AG04449 (cell line): ENCODE results near the gene PHLDB3.

Source experiments
- CTCF ChIA-PET: fragments of 350-600 bp; formaldehyde crosslinking; extraction: SDS; loops from one replicate; lab custom pipeline; 2021; ENCODE audit warnings: antibody characterized with exemption; lab: Yijun Ruan, JAX
- POLR2A ChIA-PET: fragments of 400-600, 350-600 bp; formaldehyde crosslinking; extraction: SDS; loops from one replicate; lab custom pipeline; 2020; ENCODE audit warnings: antibody characterized with exemption, inconsistent platforms; lab: Yijun Ruan, JAX
- DNase-seq: peaks from one replicate; pipeline ENCODE4 v3.0.0-alpha.2; 2010; ENCODE audit warnings: low read depth, low spot score
- H3K4me3 ChIP-seq: 2 replicates; pipeline ENCODE4 v1.5.1; 2011; ENCODE audit warnings: low read depth, mild to moderate bottlenecking, control low read depth, low read length
- TF ChIP-seq, protein P1 (sequence below): IDR thresholded peaks from one replicate; pipeline ENCODE4 v1.5.1; 2011; ENCODE audit warnings: mild to moderate bottlenecking, moderate library complexity, low read length, control low read depth, inconsistent platforms; ENCODE audit not compliant: insufficient read depth; ENCODE audit errors: missing control alignments

Gene PHLDB3

DNA sequence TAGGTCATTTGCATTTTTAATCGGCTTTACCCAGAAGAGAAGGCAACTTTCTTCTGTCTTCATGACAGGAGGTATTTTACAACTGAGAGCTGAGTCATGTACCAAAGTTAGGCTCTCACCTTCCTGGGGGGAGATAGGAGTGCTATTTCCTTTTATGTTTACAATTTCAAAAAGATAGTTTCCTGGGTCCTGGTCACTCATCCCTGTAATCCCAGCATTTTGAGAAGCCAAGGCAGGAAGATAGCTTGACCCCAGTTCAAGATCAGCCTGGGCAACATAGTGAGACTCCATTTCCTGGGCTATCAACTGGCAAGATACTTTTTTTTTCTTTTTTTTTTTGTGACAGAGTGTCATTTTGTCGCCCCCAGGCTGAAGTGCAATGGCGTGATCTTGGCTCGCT lies 46.7 kb downstream of the PHLDB3 start:
- TF ChIP-seq, protein P1, sequence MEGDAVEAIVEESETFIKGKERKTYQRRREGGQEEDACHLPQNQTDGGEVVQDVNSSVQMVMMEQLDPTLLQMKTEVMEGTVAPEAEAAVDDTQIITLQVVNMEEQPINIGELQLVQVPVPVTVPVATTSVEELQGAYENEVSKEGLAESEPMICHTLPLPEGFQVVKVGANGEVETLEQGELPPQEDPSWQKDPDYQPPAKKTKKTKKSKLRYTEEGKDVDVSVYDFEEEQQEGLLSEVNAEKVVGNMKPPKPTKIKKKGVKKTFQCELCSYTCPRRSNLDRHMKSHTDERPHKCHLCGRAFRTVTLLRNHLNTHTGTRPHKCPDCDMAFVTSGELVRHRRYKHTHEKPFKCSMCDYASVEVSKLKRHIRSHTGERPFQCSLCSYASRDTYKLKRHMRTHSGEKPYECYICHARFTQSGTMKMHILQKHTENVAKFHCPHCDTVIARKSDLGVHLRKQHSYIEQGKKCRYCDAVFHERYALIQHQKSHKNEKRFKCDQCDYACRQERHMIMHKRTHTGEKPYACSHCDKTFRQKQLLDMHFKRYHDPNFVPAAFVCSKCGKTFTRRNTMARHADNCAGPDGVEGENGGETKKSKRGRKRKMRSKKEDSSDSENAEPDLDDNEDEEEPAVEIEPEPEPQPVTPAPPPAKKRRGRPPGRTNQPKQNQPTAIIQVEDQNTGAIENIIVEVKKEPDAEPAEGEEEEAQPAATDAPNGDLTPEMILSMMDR = no peak
- ChIA-PET CTCF (interaction anchor here (1.8 to 7.0 kb wide), 3 partner anchors 10 to 62 kb away, joined by 5 to 69 read pairs (median 27); partner anchors contain the start of gene PHLDB3), POLR2A (interaction anchor here (0.7 kb wide), 1 partner anchor 549 kb away, joined by 3 read pairs; no protein-coding TSS in a partner anchor)
- DNase-seq = no peak
- no peak overlapping the region for H3K4me3 ChIP-seq

DNA sequence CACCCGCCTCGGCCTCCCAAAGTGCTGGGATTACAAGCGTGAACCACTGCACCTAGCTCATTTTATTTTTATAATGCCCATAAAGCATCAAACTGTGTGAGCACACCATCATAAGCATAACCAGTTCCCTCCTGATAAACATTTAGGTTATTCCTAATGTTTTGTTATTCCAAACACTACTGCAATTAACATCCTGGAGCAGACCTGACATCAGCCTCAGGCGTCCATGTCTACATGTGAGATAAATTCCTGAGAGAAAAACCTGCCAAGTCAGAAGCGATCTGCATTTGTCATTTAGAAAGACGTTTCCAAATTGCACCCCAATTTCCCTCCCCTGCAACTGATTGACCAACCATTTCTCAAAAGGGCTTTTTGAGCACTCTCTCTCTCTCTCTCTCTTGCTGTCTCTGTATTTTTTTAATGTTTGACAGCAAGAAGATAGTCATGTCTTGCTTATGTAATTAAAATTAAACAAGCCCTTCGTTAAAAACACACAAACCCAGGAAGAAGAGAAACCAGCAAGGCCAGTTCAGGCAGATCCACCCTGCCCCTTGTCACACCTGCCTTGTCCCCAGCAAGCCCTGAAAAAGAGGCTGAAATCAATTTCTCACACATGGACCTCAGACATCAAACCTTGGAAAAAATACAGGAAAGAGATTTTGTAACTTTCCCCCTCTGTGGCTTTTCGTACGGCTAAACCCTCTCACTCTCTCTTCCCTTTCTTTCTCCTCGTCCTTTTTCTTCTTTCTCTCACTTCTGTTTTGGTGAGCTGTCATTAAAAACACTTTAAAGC lies 49.0 kb downstream of the PHLDB3 start:
- no peak for DNase-seq
- TF ChIP-seq, protein P1 = no peak
- ChIA-PET POLR2A (no interaction called here), CTCF (interaction anchor here (0.8 to 7.0 kb wide), 3 partner anchors 8 to 64 kb away, joined by 3 to 69 read pairs (median 12); no protein-coding TSS in a partner anchor)
- H3K4me3 ChIP-seq = no peak overlapping the region

DNA sequence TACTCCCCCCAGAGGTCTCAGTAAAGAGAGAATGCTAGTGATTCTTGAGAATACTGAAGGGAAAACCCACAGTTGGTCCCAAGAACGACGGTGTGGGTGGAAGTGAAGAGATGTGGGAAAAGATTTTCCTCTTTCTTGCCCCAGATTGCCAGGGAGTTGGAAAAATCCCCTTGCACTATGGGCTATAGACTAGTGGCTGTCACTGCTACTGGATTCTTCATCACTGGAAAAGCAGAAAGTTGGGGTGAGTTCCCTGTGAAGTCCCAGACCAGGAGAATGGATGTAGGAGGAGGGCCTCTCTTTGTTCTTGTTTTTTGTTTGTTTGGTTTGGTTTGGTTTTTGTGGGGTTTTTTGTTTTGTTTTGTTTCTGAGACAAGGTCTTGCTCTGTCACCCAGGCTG lies 50.5 kb downstream of the PHLDB3 start:
- TF ChIP-seq, protein P1 = no peak
- POLR2A ChIA-PET = no interaction called here
- DNase-seq = no peak
- CTCF ChIA-PET = interaction anchor here (1.2 to 2.5 kb wide), 3 partner anchors 10 to 70 kb away, joined by 3 to 12 read pairs (median 4); no protein-coding TSS in a partner anchor
- H3K4me3 ChIP-seq = no peak overlapping the region

DNA sequence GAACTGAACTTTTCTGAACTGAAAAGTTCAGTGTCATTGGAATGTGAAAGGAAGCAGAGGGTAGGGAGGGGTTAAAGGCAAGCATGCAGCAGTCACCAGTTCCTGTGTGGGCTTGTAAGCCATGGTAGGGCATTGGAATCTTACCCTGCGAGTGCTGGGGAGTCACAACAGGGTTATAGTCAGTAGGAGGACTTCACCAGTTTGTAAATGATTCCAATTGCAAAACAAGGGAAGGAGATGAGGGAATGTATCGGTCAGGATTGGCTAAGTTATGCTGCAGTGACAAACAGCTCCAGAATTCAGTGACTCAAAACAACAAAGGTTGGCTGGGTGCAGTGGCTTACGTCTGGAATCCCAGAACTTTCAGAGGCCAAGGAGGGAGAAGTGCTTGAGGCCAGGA lies 52.0 kb downstream of the PHLDB3 start:
- ChIA-PET CTCF (interaction anchor here (0.6 to 1.7 kb wide), 3 partner anchors 8 to 67 kb away, joined by 3 to 6 read pairs (median 4); no protein-coding TSS in a partner anchor), POLR2A (no interaction called here)
- no peak for DNase-seq
- no peak overlapping the region for H3K4me3 ChIP-seq
- TF ChIP-seq, protein P1 = no peak

DNA sequence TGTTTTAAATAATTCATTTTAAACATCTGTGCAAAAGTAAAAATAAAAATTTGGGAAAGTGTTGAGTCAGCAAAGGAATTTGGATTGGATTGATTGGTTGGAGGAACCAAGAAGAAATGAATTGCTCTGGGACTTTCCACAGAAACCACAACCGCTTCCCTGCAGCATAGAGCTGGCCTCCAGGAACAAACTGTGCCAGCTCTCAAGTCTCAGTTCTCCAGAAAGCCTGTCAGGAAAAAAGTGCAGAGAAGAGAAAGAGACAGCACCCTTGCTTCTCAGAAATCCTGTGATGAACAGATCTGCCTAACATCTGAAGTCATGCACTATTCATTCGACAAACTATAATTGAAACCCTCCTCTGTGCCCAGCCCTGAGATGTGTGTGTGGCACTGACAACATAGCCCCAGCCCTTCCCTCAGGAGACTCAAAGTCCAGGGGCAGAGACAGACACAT lies 54.0 kb downstream of the PHLDB3 start:
- ChIA-PET CTCF (interaction anchor here (1.1 to 5.6 kb wide), 5 partner anchors 10 to 104 kb away, joined by 3 to 95 read pairs (median 8); partner anchors contain the start of gene PHLDB3), POLR2A (no interaction called here)
- TF ChIP-seq, protein P1 = no peak

DNA sequence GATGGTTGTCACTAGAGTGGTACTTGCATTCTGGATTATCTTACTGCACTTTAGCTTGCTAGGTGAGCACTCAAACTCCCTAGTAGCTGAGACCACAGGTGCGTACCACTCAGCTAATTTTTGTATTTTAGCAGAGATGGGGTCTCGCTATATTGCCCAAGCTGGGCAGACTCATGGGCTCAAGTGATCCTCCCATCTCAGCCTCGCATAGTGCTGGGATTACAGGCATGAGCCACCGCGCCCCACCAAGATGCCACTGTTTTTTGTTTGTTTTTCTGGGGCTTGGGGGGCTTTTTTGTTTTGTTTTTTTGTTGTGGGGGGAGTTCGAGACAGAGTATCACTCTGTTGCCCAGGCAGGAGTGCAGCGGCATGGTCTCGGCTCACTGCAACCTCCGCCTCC lies 56.9 kb downstream of the PHLDB3 start:
- TF ChIP-seq, protein P1 = no peak
- CTCF ChIA-PET = interaction anchor here (0.6 to 8.2 kb wide), 35 partner anchors 10 to 362 kb away, joined by 3 to 609 read pairs (median 6); partner anchors contain the start of genes ETHE1, IRGQ, LYPD3 and PHLDB3
- no peak overlapping the region for H3K4me3 ChIP-seq
- POLR2A ChIA-PET = no interaction called here
- DNase-seq = no peak

More for the DNA sequence above, 54.0 kb downstream of the PHLDB3 start:
- H3K4me3 ChIP-seq = no peak overlapping the region
- no peak for DNase-seq
